GM18873 (cell line): ENCODE measurements around the gene UBE3B.

Experiments used
- ATAC-seq: cut with Tn5 transposase; IDR thresholded peaks from one replicate; pipeline ENCODE4 v1.9.1; 2021; ENCODE audit warnings: mild to moderate bottlenecking, moderate library complexity, moderate number of reproducible peaks; ENCODE audit not compliant: unreplicated experiment, low FRiP score

Gene UBE3B

GRCh38 chr12:109448707-109449390 lies 28.6 kb upstream of the UBE3B start:
- no peak for ATAC-seq

- ATAC-seq = no peak
Measured at GRCh38 chr12:109449845-109450532, 27.4 kb upstream of the UBE3B start.

GRCh38 chr12:109450980-109451379 lies 26.5 kb upstream of the UBE3B start:
- no peak for ATAC-seq

GRCh38 chr12:109451400-109451799 lies 26.0 kb upstream of the UBE3B start:
- ATAC-seq = no peak

- ATAC-seq = no peak
Measured at GRCh38 chr12:109452489-109452888, 24.9 kb upstream of the UBE3B start.

- no peak for ATAC-seq
Measured at GRCh38 chr12:109455706-109456105, 21.7 kb upstream of the UBE3B start.

- ATAC-seq = no peak
Measured at GRCh38 chr12:109458086-109458485, 19.3 kb upstream of the UBE3B start.

- no peak for ATAC-seq
Measured at GRCh38 chr12:109458771-109459208, 18.6 kb upstream of the UBE3B start.

GRCh38 chr12:109459247-109459646 lies 18.2 kb upstream of the UBE3B start:
- no peak for ATAC-seq

GRCh38 chr12:109460538-109460937 lies 16.9 kb upstream of the UBE3B start:
- ATAC-seq = no peak

- no peak for ATAC-seq
Measured at GRCh38 chr12:109461049-109461845, 16.2 kb upstream of the UBE3B start.

- no peak for ATAC-seq
Measured at GRCh38 chr12:109461846-109462756, 15.3 kb upstream of the UBE3B start.

- ATAC-seq = no peak
Measured at GRCh38 chr12:109462868-109463692, 14.4 kb upstream of the UBE3B start.

- ATAC-seq = no peak
Measured at GRCh38 chr12:109463756-109464155, 13.7 kb upstream of the UBE3B start.

GRCh38 chr12:109464642-109465351 lies 12.6 kb upstream of the UBE3B start:
- ATAC-seq = no peak

GRCh38 chr12:109466305-109466704 lies 11.1 kb upstream of the UBE3B start:
- ATAC-seq = no peak

- ATAC-seq = no peak
Measured at GRCh38 chr12:109466821-109467220, 10.6 kb upstream of the UBE3B start.

GRCh38 chr12:109467978-109468676 lies 9.3 kb upstream of the UBE3B start:
- no peak for ATAC-seq
